ENCODE measurements around the gene QKI.

QKI gene

DNA sequence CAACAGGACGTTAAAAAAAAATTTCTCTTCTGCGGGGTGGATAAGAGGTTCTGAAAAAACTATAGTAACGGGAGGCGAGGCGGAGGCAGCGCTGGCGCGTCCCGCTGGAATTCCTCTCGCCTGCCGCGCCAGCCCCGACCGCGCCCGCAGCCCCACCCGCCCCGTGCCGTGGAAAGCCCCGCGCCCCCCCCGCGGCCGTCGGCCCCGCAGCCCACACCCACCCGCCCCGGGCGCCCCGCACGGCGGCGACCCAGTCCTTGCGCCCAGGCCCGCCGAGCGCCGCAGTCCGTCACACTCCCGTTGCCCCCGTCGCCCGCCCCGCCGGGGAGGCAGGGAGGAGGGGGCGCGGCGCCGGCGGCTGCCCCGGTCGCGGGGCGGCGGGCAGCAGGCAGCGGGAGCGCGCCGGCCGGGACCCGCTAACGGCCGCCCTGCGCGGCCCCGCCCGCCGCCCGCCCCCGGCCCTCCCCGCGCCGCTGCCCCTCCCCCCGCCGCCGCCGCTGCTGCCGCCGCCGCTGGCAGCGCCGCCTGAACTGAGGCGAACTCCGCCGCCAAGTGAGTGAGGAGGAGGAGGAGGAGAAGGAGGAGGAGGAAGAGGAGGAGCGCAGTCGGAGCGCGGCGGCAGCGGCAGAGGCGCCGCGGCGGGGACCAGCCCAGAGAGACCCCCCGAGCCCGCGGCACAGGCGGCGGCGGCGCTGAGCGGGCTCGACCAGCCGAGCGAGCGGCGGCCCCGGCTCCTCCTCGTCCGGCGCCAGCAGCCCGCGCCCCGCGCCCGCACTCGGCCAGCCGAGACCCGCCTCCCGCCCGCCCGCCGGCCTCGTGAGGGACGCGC is at the start of gene QKI:
TSS of gene QKI (plus strand) at position 602 of the 829 bp plus-strand sequence. CDS start 476 bp downstream, outside the sequence.
- Mint-ChIP-seq H3K27ac (ENCODE audit: low read depth) (peak within 1 kb of the TSS; percentile 92), H3K36me3 (ENCODE audit: insufficient read depth) (peaks cover 17% of the 10 kb centered on the region), H3K4me1 (peaks cover 40% of the 10 kb centered on the region), H3K27me3 (no peaks in the 10 kb centered on the region), H3K4me3 (peak within 1 kb of the TSS; percentile 89), H3K9me3 (no peaks in the 10 kb centered on the region)
- ATAC-seq (replicated peaks; ENCODE audit: extremely low read depth, poor library complexity, severe bottlenecking) (peak; percentile 73), DNase-seq (ENCODE audit: low spot score in 2 of 2) (peak; percentile 57 to 63)

DNA sequence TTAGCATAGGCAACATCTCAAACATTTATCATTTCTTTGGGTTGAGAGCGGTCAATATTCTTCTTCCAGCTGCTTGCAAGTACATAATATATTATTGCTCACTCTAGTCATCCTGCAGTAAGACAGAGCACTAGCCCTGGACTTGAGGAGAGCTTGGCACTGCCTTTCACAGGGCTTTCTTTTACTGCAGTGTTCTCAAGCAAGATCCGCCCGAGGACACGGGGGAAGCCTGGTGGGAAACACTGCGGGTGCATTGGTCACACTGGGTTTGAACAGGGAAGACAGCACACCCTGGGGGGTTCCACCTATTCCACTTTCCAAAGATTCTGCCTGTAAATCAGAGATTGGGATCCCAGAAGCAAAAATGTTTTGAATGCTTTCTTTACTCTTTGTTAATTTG is 48.2 kb upstream of the QKI start:
- peaks cover 70% of the 10 kb centered on the region for H3K27me3 Mint-ChIP-seq
- no peak for ATAC-seq (replicated peaks; ENCODE audit: extremely low read depth, poor library complexity, severe bottlenecking)
- H3K4me1 Mint-ChIP-seq = peaks cover 11% of the 10 kb centered on the region
- no peak overlapping the region for H3K4me3 Mint-ChIP-seq
- H3K9me3 Mint-ChIP-seq = no peaks in the 10 kb centered on the region
- no peak overlapping the region for H3K27ac Mint-ChIP-seq (ENCODE audit: low read depth)
- no peak for DNase-seq (ENCODE audit: low spot score in 2 of 2)
- no peaks in the 10 kb centered on the region for H3K36me3 Mint-ChIP-seq (ENCODE audit: insufficient read depth)

DNA sequence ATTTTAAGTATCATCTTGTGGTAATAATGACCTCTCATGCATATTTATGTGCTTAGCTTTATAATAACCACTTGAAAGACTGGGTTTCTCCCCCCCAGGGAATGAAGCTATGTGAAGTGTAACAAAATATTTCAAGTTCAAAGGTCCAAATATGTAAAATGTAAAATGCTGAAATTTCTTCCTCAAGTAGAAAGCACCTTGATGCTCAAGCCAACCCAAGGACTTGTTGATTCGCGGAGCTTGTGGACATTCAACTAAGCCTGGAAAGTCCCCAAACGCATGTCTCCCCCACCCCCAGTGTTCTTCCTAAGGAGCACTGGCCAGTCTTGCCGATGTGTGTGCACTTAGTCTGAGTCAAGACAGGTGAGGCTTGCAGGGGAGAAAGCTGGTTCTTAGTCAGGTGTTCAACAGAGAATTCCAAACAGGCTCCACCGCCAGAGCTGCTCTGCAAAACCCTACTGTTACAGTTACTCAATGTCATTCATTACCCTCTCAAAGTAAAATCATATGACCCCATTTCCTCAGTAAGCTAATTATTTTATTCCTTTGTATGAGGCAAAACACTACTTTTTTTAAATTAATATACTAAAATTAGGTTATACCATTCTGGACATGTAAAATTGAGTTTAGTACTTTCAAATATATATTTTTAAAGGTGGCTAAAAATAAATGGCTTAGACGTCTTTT is 46.9 kb upstream of the QKI start:
- Mint-ChIP-seq H3K27me3 (peaks cover 66% of the 10 kb centered on the region), H3K27ac (ENCODE audit: low read depth) (no peak overlapping the region), H3K4me1 (peaks cover 11% of the 10 kb centered on the region), H3K9me3 (no peaks in the 10 kb centered on the region), H3K36me3 (ENCODE audit: insufficient read depth) (no peaks in the 10 kb centered on the region), H3K4me3 (no peak overlapping the region)
- ATAC-seq (replicated peaks; ENCODE audit: extremely low read depth, poor library complexity, severe bottlenecking) (no peak), DNase-seq (ENCODE audit: low spot score in 2 of 2) (no peak)

DNA sequence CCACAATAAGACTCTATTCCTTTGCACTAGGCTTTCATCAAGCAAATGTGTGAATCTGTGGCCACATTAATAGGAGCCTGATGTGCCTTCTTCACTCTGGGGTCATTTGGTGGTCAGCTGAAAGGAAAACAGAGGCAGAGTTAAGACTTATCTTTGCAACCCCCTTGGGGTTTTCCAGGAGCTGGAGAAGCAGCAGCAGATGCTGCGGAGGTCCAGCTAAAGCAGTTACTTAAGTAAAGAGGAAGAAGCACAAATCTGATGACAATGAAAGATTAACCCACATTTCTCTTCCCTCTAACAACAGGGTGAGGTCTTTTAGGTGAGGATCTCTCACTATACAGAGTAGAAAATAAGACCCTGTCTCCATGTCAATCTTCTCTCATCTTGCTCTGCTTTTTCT is 45.4 kb upstream of the QKI start:
- H3K27me3 Mint-ChIP-seq = peaks cover 76% of the 10 kb centered on the region
- no peaks in the 10 kb centered on the region for H3K36me3 Mint-ChIP-seq (ENCODE audit: insufficient read depth)
- no peak overlapping the region for H3K4me3 Mint-ChIP-seq
- H3K9me3 Mint-ChIP-seq = no peaks in the 10 kb centered on the region
- no peak overlapping the region for H3K27ac Mint-ChIP-seq (ENCODE audit: low read depth)
- DNase-seq (ENCODE audit: low spot score in 2 of 2) (no peak), ATAC-seq (replicated peaks; ENCODE audit: extremely low read depth, poor library complexity, severe bottlenecking) (no peak)
- peaks cover 11% of the 10 kb centered on the region for H3K4me1 Mint-ChIP-seq

DNA sequence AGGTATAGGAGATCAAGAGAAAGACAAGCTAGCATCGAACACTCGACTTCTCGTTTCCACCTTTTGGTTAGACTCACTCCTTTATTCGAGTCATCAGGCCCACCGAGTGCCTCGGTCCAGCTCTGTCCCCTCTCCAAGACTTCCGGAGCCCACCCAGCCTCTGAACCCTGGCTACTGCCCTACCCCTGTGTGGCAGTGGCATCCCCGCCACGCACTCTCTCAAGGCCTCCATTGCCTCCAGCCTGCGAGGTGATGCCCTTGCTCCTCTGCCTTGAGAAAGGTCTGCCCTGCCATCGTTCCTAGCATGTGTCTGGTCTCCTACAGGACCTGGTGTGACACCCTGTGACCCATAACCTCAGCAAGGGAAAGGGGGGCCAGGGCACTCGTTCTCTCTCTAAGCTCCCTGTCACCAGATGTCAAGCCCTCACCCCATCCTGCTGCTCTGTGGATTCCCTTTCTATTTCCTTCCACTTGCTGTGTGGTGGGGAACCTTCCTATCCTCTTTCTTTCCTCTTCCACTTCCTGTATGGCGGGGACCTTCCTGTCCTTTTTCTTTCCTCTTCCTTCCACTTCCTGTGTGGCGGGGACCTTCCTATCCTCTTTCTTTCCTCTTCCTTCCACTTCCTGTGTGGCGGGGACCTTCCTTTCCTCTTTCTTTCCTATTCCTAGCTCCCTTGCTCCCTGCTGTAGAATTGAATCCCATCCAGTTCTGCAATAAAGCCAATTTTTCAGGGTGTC is 44.7 kb upstream of the QKI start:
- Mint-ChIP-seq H3K27ac (ENCODE audit: low read depth) (peak overlapping the region; percentile 36), H3K9me3 (no peaks in the 10 kb centered on the region)

DNA sequence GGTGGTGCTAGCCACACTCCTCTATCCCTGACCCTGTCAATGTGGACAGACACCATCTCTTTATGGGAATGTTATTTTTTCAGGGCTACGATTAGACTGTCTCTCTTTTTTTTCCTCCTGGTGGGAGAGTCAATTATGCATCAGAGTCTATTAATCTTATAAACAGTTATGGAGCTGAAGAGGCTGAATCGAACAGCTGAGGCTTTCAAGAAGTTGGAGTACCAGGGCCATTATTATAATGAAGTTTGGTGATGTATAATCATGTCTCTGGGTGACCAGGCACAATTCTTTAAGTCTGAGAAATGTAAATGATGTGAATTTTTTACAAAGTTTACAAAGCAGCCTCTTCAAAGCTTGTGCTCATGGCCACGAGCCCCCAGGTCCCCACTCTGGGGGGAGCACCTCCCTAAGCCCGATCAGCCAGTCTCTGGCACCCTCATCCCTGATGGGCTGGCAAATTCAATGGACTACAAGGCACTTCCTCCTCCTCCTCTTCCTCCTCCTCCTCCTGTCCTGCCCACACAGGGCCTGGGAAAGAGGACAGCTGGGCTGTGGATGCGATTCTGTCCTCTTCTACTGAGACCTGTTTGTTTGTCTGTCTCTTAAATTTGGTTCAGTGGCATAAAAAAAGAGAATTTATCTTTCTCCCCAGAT is 43.9 kb upstream of the QKI start:
- peaks cover 75% of the 10 kb centered on the region for H3K27me3 Mint-ChIP-seq
- H3K27ac Mint-ChIP-seq (ENCODE audit: low read depth) = peak overlapping the region; percentile 36
- H3K4me1 Mint-ChIP-seq = peaks cover 11% of the 10 kb centered on the region
- DNase-seq (ENCODE audit: low spot score in 2 of 2) (no peak), ATAC-seq (replicated peaks; ENCODE audit: extremely low read depth, poor library complexity, severe bottlenecking) (no peak)
- no peaks in the 10 kb centered on the region for H3K9me3 Mint-ChIP-seq
- H3K36me3 Mint-ChIP-seq (ENCODE audit: insufficient read depth) = no peaks in the 10 kb centered on the region
- no peak overlapping the region for H3K4me3 Mint-ChIP-seq

More for the DNA sequence above, 44.7 kb upstream of the QKI start:
- Mint-ChIP-seq H3K27me3 (peaks cover 77% of the 10 kb centered on the region), H3K4me1 (peaks cover 11% of the 10 kb centered on the region), H3K4me3 (no peak overlapping the region), H3K36me3 (ENCODE audit: insufficient read depth) (no peaks in the 10 kb centered on the region)
- no peak for ATAC-seq (replicated peaks; ENCODE audit: extremely low read depth, poor library complexity, severe bottlenecking)
- DNase-seq (ENCODE audit: low spot score in 2 of 2) = no peak

DNA sequence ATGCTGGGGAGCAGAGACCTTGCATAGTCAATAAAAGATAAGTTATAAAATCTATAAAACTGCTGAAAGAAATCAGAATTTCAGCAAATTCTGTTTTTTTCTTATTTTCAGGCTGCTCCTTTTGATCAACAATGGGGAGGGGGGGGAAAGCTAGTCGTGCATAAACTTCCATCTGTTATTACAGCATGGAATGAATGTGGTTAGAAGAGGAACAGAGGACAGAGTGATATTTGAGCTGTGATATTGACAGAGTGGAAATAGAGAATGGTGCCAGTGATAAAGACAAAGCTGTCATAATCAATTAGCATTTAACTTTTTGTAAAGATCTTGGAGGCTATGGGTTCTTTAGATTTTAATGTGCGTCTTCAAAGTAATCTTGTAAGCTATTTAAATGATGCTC is 43.4 kb upstream of the QKI start:
- Mint-ChIP-seq H3K27ac (ENCODE audit: low read depth) (no peak overlapping the region), H3K4me1 (peaks cover 11% of the 10 kb centered on the region), H3K36me3 (ENCODE audit: insufficient read depth) (no peaks in the 10 kb centered on the region), H3K9me3 (no peaks in the 10 kb centered on the region), H3K4me3 (no peak overlapping the region), H3K27me3 (peaks cover 71% of the 10 kb centered on the region)
- ATAC-seq (replicated peaks; ENCODE audit: extremely low read depth, poor library complexity, severe bottlenecking) (no peak), DNase-seq (ENCODE audit: low spot score in 2 of 2) (no peak)

DNA sequence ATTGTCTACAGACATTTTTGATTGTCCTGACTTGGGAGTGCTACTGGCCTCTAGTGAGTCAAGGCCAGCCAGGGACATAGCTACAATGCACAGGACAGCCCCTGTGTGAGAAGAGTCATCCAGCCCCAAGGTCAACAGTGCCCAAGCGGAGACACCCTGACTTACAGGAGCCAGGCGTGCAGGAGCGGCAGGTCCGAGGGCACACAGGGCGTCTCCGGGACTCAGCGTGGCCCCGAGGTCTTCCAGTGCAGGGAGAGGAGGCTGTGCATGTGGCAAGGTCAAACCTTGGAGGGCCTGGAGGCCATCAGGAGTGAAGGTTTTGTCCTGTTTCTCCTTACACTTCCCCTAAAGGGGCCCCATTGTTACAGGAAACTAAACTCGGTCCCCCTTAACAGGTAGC is 41.3 kb upstream of the QKI start:
- Mint-ChIP-seq H3K4me1 (peaks cover 11% of the 10 kb centered on the region), H3K36me3 (ENCODE audit: insufficient read depth) (no peaks in the 10 kb centered on the region), H3K27me3 (peaks cover 75% of the 10 kb centered on the region), H3K9me3 (no peaks in the 10 kb centered on the region), H3K27ac (ENCODE audit: low read depth) (no peak overlapping the region), H3K4me3 (no peak overlapping the region)
- DNase-seq (ENCODE audit: low spot score in 2 of 2) (no peak), ATAC-seq (replicated peaks; ENCODE audit: extremely low read depth, poor library complexity, severe bottlenecking) (no peak)

DNA sequence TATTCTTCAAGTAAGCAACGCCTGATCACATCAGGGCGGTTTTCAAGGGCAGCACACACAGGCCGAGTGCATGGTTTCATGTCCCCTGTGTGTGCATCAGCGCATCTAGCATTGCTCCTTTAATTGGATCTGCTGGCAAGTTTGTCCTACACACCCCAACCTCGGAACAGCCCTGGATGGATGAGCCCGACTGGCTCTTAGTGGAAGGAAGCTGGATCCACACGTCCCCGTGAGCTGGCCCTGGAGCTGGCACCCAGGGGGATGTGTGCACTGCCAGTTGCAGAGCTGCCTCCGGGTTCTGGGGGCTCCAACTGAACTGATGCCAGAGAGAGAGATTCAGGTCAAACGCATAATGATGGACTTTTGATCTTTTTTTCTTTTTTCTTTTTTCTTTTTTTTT is 39.2 kb upstream of the QKI start:
- ATAC-seq (replicated peaks; ENCODE audit: extremely low read depth, poor library complexity, severe bottlenecking) (no peak), DNase-seq (ENCODE audit: low spot score in 2 of 2) (no peak)
- peaks cover 2% of the 10 kb centered on the region for H3K4me1 Mint-ChIP-seq
- H3K36me3 Mint-ChIP-seq (ENCODE audit: insufficient read depth) = no peaks in the 10 kb centered on the region
- H3K9me3 Mint-ChIP-seq = no peaks in the 10 kb centered on the region
- no peak overlapping the region for H3K27ac Mint-ChIP-seq (ENCODE audit: low read depth)
- no peak overlapping the region for H3K4me3 Mint-ChIP-seq
- H3K27me3 Mint-ChIP-seq = peaks cover 54% of the 10 kb centered on the region

DNA sequence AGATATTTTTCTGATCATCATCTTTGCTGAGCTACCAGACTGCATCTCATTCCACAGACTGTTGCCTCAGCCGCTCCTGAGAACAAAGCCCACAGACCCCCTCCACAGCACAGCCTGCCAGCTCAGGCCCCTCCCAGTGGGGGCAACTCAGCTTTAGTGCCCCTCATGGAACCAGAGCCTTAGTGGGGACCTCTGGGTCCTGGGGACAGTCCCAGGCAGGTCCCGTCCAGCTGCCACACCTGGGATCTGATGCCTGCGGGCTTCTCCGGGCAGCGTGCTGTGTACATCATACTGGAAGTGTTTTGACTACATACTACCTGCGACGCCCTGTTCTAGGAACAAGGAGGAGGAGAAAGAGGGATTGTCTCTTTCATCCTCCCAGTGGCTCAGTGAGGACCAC is 38.3 kb upstream of the QKI start:
- ATAC-seq (replicated peaks; ENCODE audit: extremely low read depth, poor library complexity, severe bottlenecking) (no peak), DNase-seq (ENCODE audit: low spot score in 2 of 2) (no peak)
- H3K27me3 Mint-ChIP-seq = peaks cover 45% of the 10 kb centered on the region
- H3K36me3 Mint-ChIP-seq (ENCODE audit: insufficient read depth) = no peaks in the 10 kb centered on the region
- no peaks in the 10 kb centered on the region for H3K9me3 Mint-ChIP-seq
- no peak overlapping the region for H3K27ac Mint-ChIP-seq (ENCODE audit: low read depth)
- no peak overlapping the region for H3K4me3 Mint-ChIP-seq
- no peaks in the 10 kb centered on the region for H3K4me1 Mint-ChIP-seq

DNA sequence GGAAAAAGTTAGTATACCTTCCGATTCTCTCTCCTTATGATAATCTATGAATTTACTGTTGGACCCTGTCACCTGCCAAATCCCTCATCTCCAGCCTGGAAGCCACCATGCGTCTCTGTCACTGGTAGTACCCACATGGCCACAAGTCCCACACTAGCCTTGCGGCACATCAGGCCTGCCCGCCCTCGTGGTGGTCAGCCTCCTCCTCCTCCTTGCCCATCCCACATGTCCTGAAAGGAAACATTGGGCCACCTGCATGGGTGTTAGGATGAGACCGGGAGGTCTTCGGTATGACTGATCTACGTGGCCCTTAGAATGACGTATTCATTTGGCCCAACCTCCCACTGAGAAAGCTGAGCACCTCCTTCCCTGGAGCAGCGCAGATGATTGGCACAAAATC is 37.0 kb upstream of the QKI start:
- DNase-seq (ENCODE audit: low spot score in 2 of 2) (no peak), ATAC-seq (replicated peaks; ENCODE audit: extremely low read depth, poor library complexity, severe bottlenecking) (no peak)
- H3K4me1 Mint-ChIP-seq = no peaks in the 10 kb centered on the region
- H3K27me3 Mint-ChIP-seq = peaks cover 43% of the 10 kb centered on the region
- H3K4me3 Mint-ChIP-seq = no peak overlapping the region
- no peaks in the 10 kb centered on the region for H3K9me3 Mint-ChIP-seq
- no peaks in the 10 kb centered on the region for H3K36me3 Mint-ChIP-seq (ENCODE audit: insufficient read depth)
- no peak overlapping the region for H3K27ac Mint-ChIP-seq (ENCODE audit: low read depth)

DNA sequence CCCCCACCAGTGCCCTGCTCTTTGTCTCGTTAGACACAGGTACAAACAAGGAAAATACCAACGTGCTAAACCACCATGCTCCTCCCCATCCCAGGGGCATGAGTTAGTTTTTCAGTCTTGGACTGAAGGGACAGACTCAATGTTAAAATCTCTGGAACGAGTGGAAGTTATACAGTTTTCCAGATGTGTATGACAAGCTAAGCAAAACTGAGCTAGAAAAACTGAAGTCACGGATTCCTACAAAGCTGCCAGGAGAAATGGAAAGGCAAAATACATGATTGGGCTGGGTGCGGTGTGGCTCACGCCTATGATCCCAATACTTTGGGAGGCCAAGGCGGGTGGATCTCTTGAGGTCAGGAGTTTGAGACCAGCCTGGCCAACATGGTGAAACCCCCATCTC is 34.3 kb upstream of the QKI start:
- H3K9me3 Mint-ChIP-seq = no peaks in the 10 kb centered on the region
- no peaks in the 10 kb centered on the region for H3K36me3 Mint-ChIP-seq (ENCODE audit: insufficient read depth)
- peaks cover 22% of the 10 kb centered on the region for H3K27me3 Mint-ChIP-seq
- H3K27ac Mint-ChIP-seq (ENCODE audit: low read depth) = no peak overlapping the region
- no peaks in the 10 kb centered on the region for H3K4me1 Mint-ChIP-seq
- no peak overlapping the region for H3K4me3 Mint-ChIP-seq
- ATAC-seq (replicated peaks; ENCODE audit: extremely low read depth, poor library complexity, severe bottlenecking) (no peak), DNase-seq (ENCODE audit: low spot score in 2 of 2) (no peak)
